Liver (tissue), 3 donors: ENCODE results near the gene NUDC.

ENCODE experiments used
- ATF3 ChIP-seq: IDR thresholded peaks from 2 replicates; pipeline ENCODE4 v1.6.1; 2016; ENCODE audit warnings: antibody characterized with exemption
- CTCF ChIP-seq: fragments of 150-350 bp; IDR thresholded peaks from 2 replicates; pipeline ENCODE4 v1.5.1; 2017; ENCODE audit warnings: improper control_type of control experiment, low read depth, low read length; ENCODE audit not compliant: missing input control
- GABPA ChIP-seq, 2 donors: IDR thresholded peaks in 1 of 2; conservative IDR thresholded peaks in 1 of 2; 2 replicates each; pipeline ENCODE4 v1.6.1; 2016; ENCODE audit warnings: antibody characterized with exemption in 2 of 2, mild to moderate bottlenecking in 1 of 2, moderate library complexity in 1 of 2
- JUND ChIP-seq, 2 donors: IDR thresholded peaks; 2 replicates each; pipeline ENCODE4 v1.6.1; 2016; ENCODE audit warnings: antibody characterized with exemption in 2 of 2
- RXRA ChIP-seq, 2 donors: IDR thresholded peaks; 2 replicates each; pipeline ENCODE4 v1.6.1; 2017 to 2018; ENCODE audit warnings: antibody characterized with exemption in 2 of 2, mild to moderate bottlenecking in 1 of 2
- donor health status: healthy.
- donor health status: healthy.

GRCh38 chr1:26950602-26951001 lies 29.1 kb downstream of the NUDC start:
- TF ChIP-seq ATF3 (no peak), CTCF (no peak), GABPA (IDR thresholded peaks at IDR 0.05 in 1 of 2, conservative IDR thresholded peaks at IDR 0.05 in 1 of 2) (no peak), JUND (IDR thresholded peaks at IDR 0.05) (no peak), RXRA (IDR thresholded peaks at IDR 0.05) (no peak)
